Measurements from ENCODE around the gene GIGYF2. TPM values are rescaled to one million over a fixed set of nuclear protein-coding genes. Genes with fewer than 3 reads are reported as not detected.

Gene GIGYF2
- total and polyA plus RNA-seq, 9 donors, result 22.1 to 83.6 (median 68.4) TPM

GRCh38 chr2:232854082-232854481 lies 157.0 kb downstream of the GIGYF2 start:
- H3K4me1 ChIP-seq (ENCODE audit: insufficient read depth), result no peaks in the 10 kb centered on the region
- 30 to 38% (median 36%) methylated on average over 7 of the region's 7 CpGs for WGBS, 3 donors
- DNase-seq, result peak in 1 of 5 donors; percentile 29
- no peak for TF ChIP-seq CTCF (IDR thresholded peaks at IDR 0.05)
- TF ChIP-seq EP300 (IDR thresholded peaks at IDR 0.05), result no peak
- no peak for TF ChIP-seq POLR2A (IDR thresholded peaks at IDR 0.05)
- intact Hi-C loops (cut with DNase I), result loop anchor here in 1 of 4 donors (5.0 kb wide), 1 partner anchor 398 kb away; the partner anchor contains the start of gene ATG16L1
- no peaks in the 10 kb centered on the region for H3K9me3 ChIP-seq
- no peaks in the 10 kb centered on the region for H3K36me3 ChIP-seq
- no peak overlapping the region for H3K4me3 ChIP-seq
- H3K27me3 ChIP-seq, result no peaks in the 10 kb centered on the region
- no peak overlapping the region for H3K27ac ChIP-seq

GRCh38 chr2:232857158-232857563 lies 160.0 kb downstream of the GIGYF2 start:
- no peaks in the 10 kb centered on the region for H3K27me3 ChIP-seq
- whole genome bisulfite sequencing, 3 donors, result 67 to 80% (median 72%) methylated on average over 4 of the region's 4 CpGs
- TF ChIP-seq EP300 (IDR thresholded peaks at IDR 0.05) (no peak), POLR2A (IDR thresholded peaks at IDR 0.05) (no peak), CTCF (IDR thresholded peaks at IDR 0.05) (no peak)
- no peaks in the 10 kb centered on the region for H3K4me1 ChIP-seq (ENCODE audit: insufficient read depth)
- no peak for DNase-seq
- no peak overlapping the region for H3K4me3 ChIP-seq
- H3K36me3 ChIP-seq, result no peaks in the 10 kb centered on the region
- intact Hi-C loops (cut with DNase I), result no loop called here
- no peaks in the 10 kb centered on the region for H3K9me3 ChIP-seq
- H3K27ac ChIP-seq, result no peak overlapping the region

- H3K27me3 ChIP-seq, result no peaks in the 10 kb centered on the region
- H3K4me1 ChIP-seq (ENCODE audit: insufficient read depth), result no peaks in the 10 kb centered on the region
- H3K36me3 ChIP-seq, result no peaks in the 10 kb centered on the region
- H3K9me3 ChIP-seq, result no peaks in the 10 kb centered on the region
- H3K4me3 ChIP-seq, result no peak overlapping the region
- DNase-seq, result no peak
- no peak overlapping the region for H3K27ac ChIP-seq
- 84 to 98% (median 90%) methylated on average over 4 of the region's 4 CpGs for WGBS, 3 donors
- intact Hi-C loops (cut with DNase I), result no loop called here
- no peak for TF ChIP-seq CTCF (IDR thresholded peaks at IDR 0.05)
- no peak for TF ChIP-seq POLR2A (IDR thresholded peaks at IDR 0.05)
- TF ChIP-seq EP300 (IDR thresholded peaks at IDR 0.05), result no peak
These were observed 162.3 kb downstream of the GIGYF2 start for GRCh38 chr2:232859385-232859916.

- intact Hi-C loops (cut with DNase I), result no loop called here
- H3K4me1 ChIP-seq (ENCODE audit: insufficient read depth), result no peaks in the 10 kb centered on the region
- no peak overlapping the region for H3K4me3 ChIP-seq
- WGBS, 3 donors, result 92 to 95% (median 94%) methylated on average over 9 of the region's 9 CpGs
- H3K9me3 ChIP-seq, result no peaks in the 10 kb centered on the region
- no peak for DNase-seq
- TF ChIP-seq POLR2A (IDR thresholded peaks at IDR 0.05), result no peak
- no peak for TF ChIP-seq CTCF (IDR thresholded peaks at IDR 0.05)
- no peak overlapping the region for H3K27ac ChIP-seq
- H3K27me3 ChIP-seq, result no peaks in the 10 kb centered on the region
- no peaks in the 10 kb centered on the region for H3K36me3 ChIP-seq
These were observed 163.6 kb downstream of the GIGYF2 start for GRCh38 chr2:232860593-232861241.
